ENCODE results near the gene ABCG8.

Gene ABCG8

GRCh38 chr2:43927442-43927841 is 88.7 kb downstream of the ABCG8 start:
- DNase-seq = no peak

- DNase-seq = no peak
Measured at GRCh38 chr2:43931293-43931692, 92.5 kb downstream of the ABCG8 start.

Measured in NK-92 treated with Interleukin-12 subunit alpha and Interleukin-12 subunit beta, amount 100 ng/mL, for 24 hours (cell line).